HEK293 (cell line): Measurements from ENCODE around the gene FAM117B.

Experiments used
- CTCF ChIA-PET: fragments of 350-600 bp; formaldehyde crosslinking; extraction: SDS; loops from one replicate; lab custom pipeline; 2021; ENCODE audit warnings: antibody characterized with exemption; lab: Yijun Ruan, JAX
- POLR2A ChIA-PET: fragments of 300-600 bp; formaldehyde crosslinking; extraction: SDS; loops from one replicate; lab custom pipeline; 2020; ENCODE audit warnings: antibody characterized with exemption, inconsistent platforms; lab: Yijun Ruan, JAX
- H3K27ac ChIP-seq: fragments of 200-500 bp; sonication (Bioruptor generic); 2 replicates; pipeline ENCODE4 v1.5.1; 2014; ENCODE audit warnings: low read depth, low read length, control low read depth, inconsistent platforms; ENCODE audit errors: extremely low read depth
- H3K36me3 ChIP-seq, 2 experiments: fragments of 200-500 bp in 1 of 2; sonication (Bioruptor generic) in 1 of 2; 1 replicate in 1 of 2; 2 replicates in 1 of 2; pipeline ENCODE4 v1.5.1; 2014 to 2017; ENCODE audit warnings: inconsistent platforms in 2 of 2, low read length in 2 of 2; ENCODE audit not compliant: control insufficient read depth in 2 of 2, insufficient read depth in 1 of 2
- H3K4me1 ChIP-seq: fragments of 200-500 bp; sonication (Bioruptor generic); 2 replicates; pipeline ENCODE4 v1.5.1; 2014; ENCODE audit warnings: mild to moderate bottlenecking, low read length, inconsistent platforms; ENCODE audit not compliant: control insufficient read depth, insufficient read depth
- H3K4me3 ChIP-seq: 2 replicates; pipeline ENCODE4 v1.5.1; 2011; ENCODE audit warnings: low read depth, mild to moderate bottlenecking, control low read depth, low read length, moderate library complexity
- H3K9me3 ChIP-seq: fragments of 200-500 bp; sonication (Bioruptor generic); 2 replicates; pipeline ENCODE4 v1.5.1; 2014; ENCODE audit warnings: low read depth, low read length, inconsistent platforms; ENCODE audit not compliant: control insufficient read depth, insufficient read depth
- CTCF ChIP-seq: fragments of 450-650 bp; formaldehyde crosslinking; IDR thresholded peaks from 2 replicates; pipeline ENCODE4 v1.5.1; 2016; ENCODE audit warnings: missing biosample characterization, missing genetic modification characterization
- EGR2 ChIP-seq: fragments of 450-650 bp; formaldehyde crosslinking; IDR thresholded peaks from 2 replicates; pipeline ENCODE4 v1.5.1; 2016; ENCODE audit warnings: low read depth, missing biosample characterization, missing genetic modification characterization
- GLIS1 ChIP-seq: fragments of 450-650 bp; formaldehyde crosslinking; IDR thresholded peaks from 2 replicates; pipeline ENCODE4 v1.5.1; 2016; ENCODE audit warnings: missing biosample characterization, missing genetic modification characterization
- GLIS2 ChIP-seq: fragments of 450-650 bp; formaldehyde crosslinking; IDR thresholded peaks from 2 replicates; pipeline ENCODE4 v1.5.1; 2016; ENCODE audit warnings: missing biosample characterization, missing genetic modification characterization
- HOXA7 ChIP-seq: sonication (generic); formaldehyde crosslinking; IDR thresholded peaks from 2 replicates; pipeline ENCODE4 v1.8.1; 2022; ENCODE audit warnings: missing genetic modification reagents, borderline replicate concordance
- IKZF3 ChIP-seq: fragments of 450-650 bp; IDR thresholded peaks from 2 replicates; pipeline ENCODE4 v1.5.0; 2018; ENCODE audit warnings: missing biosample characterization, mild to moderate bottlenecking, missing genetic modification characterization, moderate library complexity
- SP7 ChIP-seq: fragments of 450-650 bp; formaldehyde crosslinking; IDR thresholded peaks from 2 replicates; pipeline ENCODE4 v1.5.1; 2016; ENCODE audit warnings: missing biosample characterization, missing genetic modification characterization
- TRIM28 ChIP-seq: IDR thresholded peaks from 2 replicates; pipeline ENCODE4 v1.6.1; 2011; ENCODE audit warnings: low read length, control low read depth, borderline replicate concordance
- WT1 ChIP-seq: fragments of 450-650 bp; formaldehyde crosslinking; IDR thresholded peaks from 2 replicates; pipeline ENCODE4 v1.5.1; 2016; ENCODE audit warnings: missing biosample characterization, missing genetic modification characterization
- ZBTB17 ChIP-seq: fragments of 450-650 bp; formaldehyde crosslinking; IDR thresholded peaks from 2 replicates; pipeline ENCODE4 v1.5.1; 2016; ENCODE audit warnings: missing biosample characterization, missing genetic modification characterization
- ZBTB20 ChIP-seq: fragments of 450-650 bp; formaldehyde crosslinking; IDR thresholded peaks from 2 replicates; pipeline ENCODE4 v1.5.1; 2016; ENCODE audit warnings: missing biosample characterization, missing genetic modification characterization
- ZBTB26 ChIP-seq: fragments of 450-650 bp; formaldehyde crosslinking; optimal IDR thresholded peaks from 2 replicates; pipeline ENCODE3; 2016; ENCODE audit warnings: missing biosample characterization, mild to moderate bottlenecking, missing genetic modification characterization
- ZBTB8A ChIP-seq: fragments of 450-650 bp; formaldehyde crosslinking; IDR thresholded peaks from 2 replicates; pipeline ENCODE4 v1.5.1; 2016; ENCODE audit warnings: missing biosample characterization, missing genetic modification characterization
- ZEB2 ChIP-seq: fragments of 450-650 bp; formaldehyde crosslinking; IDR thresholded peaks from 2 replicates; pipeline ENCODE4 v1.5.1; 2016; ENCODE audit warnings: missing biosample characterization, missing genetic modification characterization
- ZFP3 ChIP-seq: fragments of 450-650 bp; formaldehyde crosslinking; IDR thresholded peaks from 2 replicates; pipeline ENCODE4 v1.5.1; 2016; ENCODE audit warnings: low read depth, missing biosample characterization, missing genetic modification characterization
- ZNF112 ChIP-seq: fragments of 450-650 bp; formaldehyde crosslinking; IDR thresholded peaks from 2 replicates; pipeline ENCODE4 v1.5.0; 2017; ENCODE audit warnings: missing biosample characterization, missing genetic modification characterization
- ZNF140 ChIP-seq: fragments of 450-650 bp; formaldehyde crosslinking; IDR thresholded peaks from 2 replicates; pipeline ENCODE4 v1.5.1; 2016; ENCODE audit warnings: missing biosample characterization, missing genetic modification characterization
- ZNF175 ChIP-seq: fragments of 450-650 bp; formaldehyde crosslinking; IDR thresholded peaks from 2 replicates; pipeline ENCODE4 v1.5.1; 2016; ENCODE audit warnings: missing biosample characterization, missing genetic modification characterization
- ZNF184 ChIP-seq: fragments of 450-650 bp; IDR thresholded peaks from 2 replicates; pipeline ENCODE4 v1.5.1; 2018; ENCODE audit warnings: missing biosample characterization, mild to moderate bottlenecking, missing genetic modification characterization
- ZNF221 ChIP-seq: fragments of 450-650 bp; formaldehyde crosslinking; IDR thresholded peaks from 2 replicates; pipeline ENCODE4 v1.5.1; 2017; ENCODE audit warnings: missing biosample characterization, missing genetic modification characterization, borderline replicate concordance
- ZNF24 ChIP-seq: fragments of 450-650 bp; formaldehyde crosslinking; IDR thresholded peaks from 2 replicates; pipeline ENCODE4 v1.5.1; 2016; ENCODE audit warnings: missing biosample characterization, missing genetic modification characterization
- ZNF324 ChIP-seq: fragments of 450-650 bp; formaldehyde crosslinking; IDR thresholded peaks from 2 replicates; pipeline ENCODE4 v1.5.1; 2016; ENCODE audit warnings: missing biosample characterization, missing genetic modification characterization
- ZNF366 ChIP-seq: fragments of 450-650 bp; formaldehyde crosslinking; conservative IDR thresholded peaks from 2 replicates; pipeline ENCODE4 v1.5.1; 2016; ENCODE audit warnings: missing biosample characterization, missing genetic modification characterization
- ZNF37A ChIP-seq: fragments of 450-650 bp; IDR thresholded peaks from 2 replicates; pipeline ENCODE4 v1.5.1; 2018; ENCODE audit warnings: missing biosample characterization, missing genetic modification characterization
- ZNF549 ChIP-seq: fragments of 450-650 bp; IDR thresholded peaks from 2 replicates; pipeline ENCODE4 v1.5.1; 2018; ENCODE audit warnings: missing biosample characterization, missing genetic modification characterization, mild to moderate bottlenecking, inconsistent platforms, moderate library complexity
- ZNF558 ChIP-seq: fragments of 450-650 bp; formaldehyde crosslinking; IDR thresholded peaks from 2 replicates; pipeline ENCODE4 v1.5.1; 2016; ENCODE audit warnings: missing biosample characterization, missing genetic modification characterization
- ZNF560 ChIP-seq: fragments of 450-650 bp; formaldehyde crosslinking; IDR thresholded peaks from 2 replicates; pipeline ENCODE4 v1.5.1; 2017; ENCODE audit warnings: missing biosample characterization, missing genetic modification characterization, borderline replicate concordance
- ZNF629 ChIP-seq: fragments of 450-650 bp; formaldehyde crosslinking; IDR thresholded peaks from 2 replicates; pipeline ENCODE4 v1.5.1; 2017; ENCODE audit warnings: missing biosample characterization, missing genetic modification characterization
- ZNF664 ChIP-seq: fragments of 450-650 bp; formaldehyde crosslinking; IDR thresholded peaks from 2 replicates; pipeline ENCODE4 v1.5.1; 2016; ENCODE audit warnings: missing biosample characterization, missing genetic modification characterization
- ZNF677 ChIP-seq: fragments of 450-650 bp; IDR thresholded peaks from 2 replicates; pipeline ENCODE4 v1.5.0; 2018; ENCODE audit warnings: missing biosample characterization, mild to moderate bottlenecking, missing genetic modification characterization, moderate library complexity
- ZNF777 ChIP-seq: fragments of 450-650 bp; formaldehyde crosslinking; IDR thresholded peaks from 2 replicates; pipeline ENCODE4 v1.5.1; 2017; ENCODE audit warnings: missing biosample characterization, missing genetic modification characterization, borderline replicate concordance
- ZSCAN23 ChIP-seq: fragments of 450-650 bp; formaldehyde crosslinking; IDR thresholded peaks from 2 replicates; pipeline ENCODE4 v1.5.1; 2016; ENCODE audit warnings: missing biosample characterization, missing genetic modification characterization
- ZXDB ChIP-seq: fragments of 450-650 bp; formaldehyde crosslinking; IDR thresholded peaks from 2 replicates; pipeline ENCODE4 v1.5.1; 2016; ENCODE audit warnings: missing biosample characterization, missing genetic modification characterization
- TF ChIP-seq, protein P1 (sequence below): fragments of 450-650 bp; formaldehyde crosslinking; IDR thresholded peaks from 2 replicates; pipeline ENCODE4 v1.5.0; 2017; ENCODE audit warnings: missing biosample characterization, missing genetic modification characterization, borderline replicate concordance
- TF ChIP-seq, protein P2 (sequence below): fragments of 450-650 bp; formaldehyde crosslinking; IDR thresholded peaks from 2 replicates; pipeline ENCODE4 v1.5.1; 2017; ENCODE audit warnings: missing biosample characterization, missing genetic modification characterization

The FAM117B gene

DNA sequence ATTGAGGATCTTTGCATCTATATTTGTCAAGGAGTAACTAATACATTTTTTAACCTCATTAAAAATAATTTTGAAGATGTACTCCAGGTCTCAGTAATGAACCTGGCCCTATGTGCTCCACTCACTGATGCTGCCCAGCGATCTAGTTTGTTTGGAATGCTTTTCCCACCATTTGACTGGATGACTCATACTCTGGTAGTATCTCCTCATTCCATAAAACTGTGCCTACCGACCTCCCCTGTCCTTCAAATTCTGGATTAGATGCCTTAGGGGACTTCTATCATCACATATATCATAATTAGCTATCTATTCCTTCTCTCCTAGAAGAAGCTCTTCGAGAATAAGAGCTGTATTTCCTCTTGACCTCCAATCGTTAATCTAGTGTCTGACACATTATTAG is 83.8 kb downstream of the FAM117B start:
- Histone ChIP-seq H3K36me3 (no peaks in the 10 kb centered on the region), H3K9me3 (no peaks in the 10 kb centered on the region), H3K27ac (no peak overlapping the region), H3K4me3 (no peak overlapping the region), H3K4me1 (peaks cover 13% of the 10 kb centered on the region)
- ChIA-PET POLR2A (no interaction called here), CTCF (no interaction called here)
- TF ChIP-seq IKZF3, result no peak
- no peak for TF ChIP-seq ZBTB8A
- TF ChIP-seq ZNF140 (tag by site-specific recombination), result no peak
- TF ChIP-seq WT1, result 0 out of 2 replicates have a peak, but pooled peaks have one; percentile 46
- peak; percentile 74 for TF ChIP-seq ZNF549
- no peak for TF ChIP-seq GLIS2
- TF ChIP-seq ZNF664 (tag by site-specific recombination), result no peak
- peak; percentile 85 for TF ChIP-seq ZNF677 (tag by site-specific recombination)
- TF ChIP-seq ZNF777 (tag by site-specific recombination), result no peak
- peak; percentile 48 for TF ChIP-seq GLIS1 (tag by site-specific recombination)
- TF ChIP-seq ZBTB17 (tag by site-specific recombination), result peak; percentile 25; the same call in 1 of the 2 replicates
- peak; percentile 34; the same call in 1 of the 2 replicates for TF ChIP-seq ZNF558 (tag by site-specific recombination)
- no peak for TF ChIP-seq ZBTB26 (tag by site-specific recombination)
- no peak for TF ChIP-seq EGR2 (tag by site-specific recombination)
- no peak for TF ChIP-seq ZNF324 (tag by site-specific recombination)
- no peak for TF ChIP-seq ZBTB20 (tag by site-specific recombination)
- TF ChIP-seq, protein P1, sequence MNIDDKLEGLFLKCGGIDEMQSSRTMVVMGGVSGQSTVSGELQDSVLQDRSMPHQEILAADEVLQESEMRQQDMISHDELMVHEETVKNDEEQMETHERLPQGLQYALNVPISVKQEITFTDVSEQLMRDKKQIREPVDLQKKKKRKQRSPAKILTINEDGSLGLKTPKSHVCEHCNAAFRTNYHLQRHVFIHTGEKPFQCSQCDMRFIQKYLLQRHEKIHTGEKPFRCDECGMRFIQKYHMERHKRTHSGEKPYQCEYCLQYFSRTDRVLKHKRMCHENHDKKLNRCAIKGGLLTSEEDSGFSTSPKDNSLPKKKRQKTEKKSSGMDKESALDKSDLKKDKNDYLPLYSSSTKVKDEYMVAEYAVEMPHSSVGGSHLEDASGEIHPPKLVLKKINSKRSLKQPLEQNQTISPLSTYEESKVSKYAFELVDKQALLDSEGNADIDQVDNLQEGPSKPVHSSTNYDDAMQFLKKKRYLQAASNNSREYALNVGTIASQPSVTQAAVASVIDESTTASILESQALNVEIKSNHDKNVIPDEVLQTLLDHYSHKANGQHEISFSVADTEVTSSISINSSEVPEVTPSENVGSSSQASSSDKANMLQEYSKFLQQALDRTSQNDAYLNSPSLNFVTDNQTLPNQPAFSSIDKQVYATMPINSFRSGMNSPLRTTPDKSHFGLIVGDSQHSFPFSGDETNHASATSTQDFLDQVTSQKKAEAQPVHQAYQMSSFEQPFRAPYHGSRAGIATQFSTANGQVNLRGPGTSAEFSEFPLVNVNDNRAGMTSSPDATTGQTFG, result no peak
- peak; percentile 47; the same call in 1 of the 2 replicates for TF ChIP-seq ZNF366 (tag by site-specific recombination)
- TF ChIP-seq ZNF175 (tag by site-specific recombination), result no peak
- TF ChIP-seq ZNF560, result no peak
- no peak; the same call in 1 of the 2 replicates for TF ChIP-seq ZNF184
- TF ChIP-seq ZNF221 (tag by site-specific recombination), result no peak
- TF ChIP-seq ZNF112 (tag by site-specific recombination), result no peak
- TF ChIP-seq ZXDB (tag by site-specific recombination), result no peak
- TF ChIP-seq SP7 (tag by site-specific recombination), result peak; percentile 32; the same call in 1 of the 2 replicates
- no peak for TF ChIP-seq ZSCAN23 (tag by site-specific recombination)
- no peak for TF ChIP-seq CTCF (tag by site-specific recombination)
- no peak for TF ChIP-seq ZFP3 (tag by site-specific recombination)
- TF ChIP-seq ZNF37A (tag by site-specific recombination), result no peak
- 0 out of 2 replicates have a peak, but pooled peaks have one; percentile 52 for TF ChIP-seq ZEB2
- no peak for TF ChIP-seq ZNF24 (tag by site-specific recombination)
- TF ChIP-seq, protein P2, sequence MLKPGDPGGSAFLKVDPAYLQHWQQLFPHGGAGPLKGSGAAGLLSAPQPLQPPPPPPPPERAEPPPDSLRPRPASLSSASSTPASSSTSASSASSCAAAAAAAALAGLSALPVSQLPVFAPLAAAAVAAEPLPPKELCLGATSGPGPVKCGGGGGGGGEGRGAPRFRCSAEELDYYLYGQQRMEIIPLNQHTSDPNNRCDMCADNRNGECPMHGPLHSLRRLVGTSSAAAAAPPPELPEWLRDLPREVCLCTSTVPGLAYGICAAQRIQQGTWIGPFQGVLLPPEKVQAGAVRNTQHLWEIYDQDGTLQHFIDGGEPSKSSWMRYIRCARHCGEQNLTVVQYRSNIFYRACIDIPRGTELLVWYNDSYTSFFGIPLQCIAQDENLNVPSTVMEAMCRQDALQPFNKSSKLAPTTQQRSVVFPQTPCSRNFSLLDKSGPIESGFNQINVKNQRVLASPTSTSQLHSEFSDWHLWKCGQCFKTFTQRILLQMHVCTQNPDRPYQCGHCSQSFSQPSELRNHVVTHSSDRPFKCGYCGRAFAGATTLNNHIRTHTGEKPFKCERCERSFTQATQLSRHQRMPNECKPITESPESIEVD (tag by site-specific recombination), result no peak
- no peak for TF ChIP-seq HOXA7 (CRISPR knock-in tag)
- TF ChIP-seq ZNF629, result peak; percentile 31; the same call in 1 of the 2 replicates
- 0 out of 2 replicates have a peak, but pooled peaks have one; percentile 43 for TF ChIP-seq TRIM28
